GM19099 (cell line): ENCODE measurements around the gene AAGAB.

Source experiments
- POLR2A ChIP-seq: IDR thresholded peaks from 3 replicates; pipeline ENCODE4 v1.6.1; 2011; ENCODE audit warnings: low read depth; ENCODE audit not compliant: insufficient read length; ENCODE audit errors: extremely low read depth

The AAGAB gene

GRCh38 chr15:67227846-67228245, 26.6 kb downstream of the AAGAB start:
- TF ChIP-seq POLR2A, result no peak

DNA sequence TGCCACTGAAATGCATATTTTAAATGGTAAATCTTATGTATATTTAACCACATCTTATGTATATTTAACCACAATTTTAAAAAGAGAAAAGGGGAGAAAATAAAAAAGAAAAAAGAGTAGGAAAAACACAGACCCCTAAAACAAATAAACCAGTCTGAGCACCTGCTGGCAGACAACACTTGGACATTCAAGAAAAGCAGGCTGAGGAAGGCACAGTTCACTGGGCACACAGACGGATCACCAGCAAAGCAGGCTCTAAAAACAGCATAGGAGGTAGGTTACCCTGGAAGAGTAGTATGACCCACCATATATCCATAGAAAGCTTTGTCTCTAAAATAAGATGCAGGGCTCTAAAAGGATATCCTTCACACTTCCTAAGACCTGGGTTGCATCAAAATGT, 27.0 kb downstream of the AAGAB start:
- TF ChIP-seq POLR2A, result no peak

- no peak for TF ChIP-seq POLR2A
Observed at GRCh38 chr15:67225336-67225735, 29.1 kb downstream of the AAGAB start.

DNA sequence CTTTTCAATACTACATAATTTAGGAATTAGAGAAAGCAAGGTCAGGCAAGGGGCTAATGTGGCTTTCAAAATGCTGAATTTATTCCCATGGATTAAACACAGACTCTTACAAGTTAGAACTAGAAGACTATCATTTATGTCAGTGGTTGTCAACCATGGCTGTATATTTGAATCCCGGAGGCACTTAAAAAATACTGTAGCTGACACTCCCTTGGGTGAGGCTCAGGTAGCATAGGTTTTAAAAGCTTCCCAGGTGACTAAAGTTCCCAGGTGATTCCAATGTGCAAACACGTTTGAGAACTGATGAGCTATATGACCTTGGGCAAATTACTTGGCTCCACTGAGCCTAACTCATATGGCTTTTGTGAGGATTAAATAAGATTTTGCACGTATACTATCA, 29.6 kb downstream of the AAGAB start:
- TF ChIP-seq POLR2A, result no peak

DNA sequence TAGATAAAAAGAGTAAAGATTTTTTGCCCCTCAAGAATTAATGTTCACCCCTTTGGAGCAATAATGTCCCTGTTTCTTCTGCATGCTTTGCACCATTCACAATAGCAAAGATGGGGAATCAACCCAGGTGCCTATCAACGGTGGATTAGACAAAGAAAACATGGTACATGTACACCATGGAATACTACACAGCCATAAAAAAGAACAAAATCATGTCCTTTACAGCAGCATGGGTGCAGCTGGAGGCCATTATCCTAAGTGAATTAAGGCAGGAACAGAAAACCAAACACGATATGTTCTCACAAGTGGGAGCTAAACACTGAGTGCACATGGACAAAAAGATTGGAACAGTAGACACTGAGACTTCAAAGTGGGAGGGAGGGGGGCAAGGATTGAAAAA, 35.2 kb downstream of the AAGAB start:
- TF ChIP-seq POLR2A, result no peak

DNA sequence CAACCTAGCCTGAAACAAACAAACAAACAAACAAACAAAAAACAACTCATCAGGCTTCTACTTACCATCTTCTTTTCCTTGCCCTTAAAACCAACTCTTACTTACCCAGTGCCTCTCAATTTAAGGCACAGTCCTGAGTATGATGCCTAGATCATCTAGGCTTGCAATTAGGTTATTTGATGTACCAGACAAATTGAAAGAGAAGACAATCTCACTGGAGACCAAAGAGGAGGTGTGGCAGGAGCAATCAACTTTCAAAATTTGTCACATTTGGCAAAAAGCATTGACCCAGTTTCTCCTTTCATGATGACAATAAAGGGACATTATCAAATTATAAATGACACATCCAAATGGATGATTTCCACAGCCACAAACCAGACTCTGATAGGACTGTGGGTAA, 36.0 kb downstream of the AAGAB start:
- TF ChIP-seq POLR2A, result no peak

DNA sequence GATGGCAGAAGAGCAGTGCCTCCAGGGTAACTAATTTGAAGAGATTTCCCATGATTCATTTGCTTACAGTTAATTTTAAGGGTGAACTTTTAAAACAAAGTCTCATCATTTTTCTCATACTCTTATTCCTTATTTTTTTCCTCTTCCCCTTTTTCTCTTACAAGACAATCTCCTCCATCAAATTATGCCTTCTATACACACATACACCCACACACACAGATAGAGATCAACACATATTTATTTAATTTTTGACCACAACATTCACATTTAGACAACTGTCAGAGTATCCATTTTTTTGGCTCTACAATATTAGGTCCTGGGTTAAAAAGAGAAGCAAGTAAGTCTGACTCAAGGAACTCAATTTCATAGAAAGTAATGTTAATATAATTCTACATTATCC, 37.6 kb downstream of the AAGAB start:
- TF ChIP-seq POLR2A, result no peak

GRCh38 chr15:67215102-67215501, 39.4 kb downstream of the AAGAB start:
- no peak for TF ChIP-seq POLR2A

GRCh38 chr15:67212684-67213367, 41.6 kb downstream of the AAGAB start:
- TF ChIP-seq POLR2A, result no peak

DNA sequence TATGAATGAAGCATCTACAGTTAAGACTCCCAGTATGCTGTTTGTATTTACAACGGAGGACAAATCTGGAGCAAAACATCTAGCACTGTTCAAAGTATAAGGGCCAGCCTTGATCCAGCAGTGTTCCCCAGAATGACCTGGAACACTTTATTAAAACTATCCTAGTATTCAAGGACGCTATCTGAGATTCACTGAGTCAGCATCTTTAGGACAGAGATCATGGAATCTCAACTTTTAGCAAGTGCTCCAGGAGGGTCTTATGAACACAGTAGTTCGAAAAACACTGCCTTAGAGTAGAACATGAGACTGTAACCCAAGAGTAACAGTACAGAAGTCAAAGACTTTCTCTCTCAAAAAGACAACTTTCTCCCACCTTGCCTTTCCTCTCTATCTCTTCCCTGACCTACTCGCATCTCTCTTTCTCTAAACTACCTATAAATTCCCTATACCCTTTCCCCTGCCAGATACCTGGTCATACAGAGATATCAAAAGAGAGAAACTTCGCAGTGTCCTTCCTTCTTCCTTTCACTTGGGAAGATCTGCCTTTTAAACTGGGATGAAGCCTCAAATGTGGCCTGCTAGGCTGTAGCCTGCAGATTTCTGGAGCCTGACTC, 43.8 kb downstream of the AAGAB start:
- no peak for TF ChIP-seq POLR2A

GRCh38 chr15:67208396-67208795, 46.1 kb downstream of the AAGAB start:
- TF ChIP-seq POLR2A, result no peak

GRCh38 chr15:67207555-67208207, 46.8 kb downstream of the AAGAB start:
- TF ChIP-seq POLR2A, result no peak

DNA sequence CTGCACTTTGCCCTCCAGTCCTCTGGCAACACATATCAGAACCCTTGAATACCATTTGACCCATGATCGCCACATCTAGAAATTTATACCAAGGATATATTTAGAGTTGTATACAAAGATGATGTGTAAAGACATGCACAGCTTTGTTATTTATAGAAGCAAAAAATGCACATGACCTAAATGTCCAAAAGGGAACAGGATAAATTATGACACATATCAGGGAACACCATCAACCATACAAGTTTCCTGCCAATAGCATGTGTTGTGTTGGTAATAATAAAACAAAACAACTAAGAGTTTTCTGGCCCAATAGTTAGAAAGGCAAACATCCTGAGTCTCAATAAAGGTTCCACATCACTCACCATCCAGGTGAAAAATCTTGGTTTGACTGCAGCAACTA, 51.5 kb downstream of the AAGAB start:
- no peak for TF ChIP-seq POLR2A

- no peak for TF ChIP-seq POLR2A
Observed at GRCh38 chr15:67202091-67202490, 52.4 kb downstream of the AAGAB start.

- no peak for TF ChIP-seq POLR2A
Observed at GRCh38 chr15:67201136-67201535, 53.3 kb downstream of the AAGAB start.
